Measurements from ENCODE around the gene ARMCX1. TPM values are rescaled to one million over a fixed set of nuclear protein-coding genes. Genes with fewer than 3 reads are reported as not detected.

ARMCX1 gene
- total RNA-seq, 1 experiment from 2014 or later = 27.0 TPM

Other genes with a start within 250 kb of the ARMCX1 start
- gene TIMM8A, start 201.8 kb upstream of the ARMCX1 start, total RNA-seq (2014; rRNA removed; shearing (Covaris generic)) = 6.2 and 8.4 TPM in 2 replicates
- 0.07 and 0.11 TPM in 2 replicates for gene BTK, start 164.4 kb upstream of the ARMCX1 start, total RNA-seq (2014; rRNA removed; shearing (Covaris generic))
- gene RPL36A, start 159.5 kb upstream of the ARMCX1 start, total RNA-seq (2014; rRNA removed; shearing (Covaris generic)) = 794 and 812 TPM in 2 replicates
- 48.1 and 58.3 TPM in 2 replicates for gene GLA, start 142.6 kb upstream of the ARMCX1 start, total RNA-seq (2014; rRNA removed; shearing (Covaris generic))
- gene HNRNPH2, start 142.3 kb upstream of the ARMCX1 start, total RNA-seq (2014; rRNA removed; shearing (Covaris generic)) = 33.5 and 35.0 TPM in 2 replicates
- 2.1 and 7.5 TPM in 2 replicates for gene ARMCX4, start 65.1 kb upstream of the ARMCX1 start, total RNA-seq (2014; rRNA removed; shearing (Covaris generic))
- 15.2 and 21.4 TPM in 2 replicates for gene ARMCX6, start 67.5 kb downstream of the ARMCX1 start, total RNA-seq (2014; rRNA removed; shearing (Covaris generic))
- gene ARMCX3, start 72.6 kb downstream of the ARMCX1 start, total RNA-seq (2014; rRNA removed; shearing (Covaris generic)) = 13.1 and 18.3 TPM in 2 replicates
- gene ARMCX2, start 109.3 kb downstream of the ARMCX1 start, total RNA-seq (2014; rRNA removed; shearing (Covaris generic)) = 108 and 114 TPM in 2 replicates